Forelimb muscle (tissue), 1 donor: ENCODE results near the gene ATP5PO. TPM values are rescaled to one million over a fixed set of nuclear protein-coding genes. Genes with fewer than 3 reads are reported as not detected.

Experiments used
- DNase-seq: peaks from one replicate; pipeline ENCODE4 v3.0.0-alpha.2; 2013; ENCODE audit warnings: low read depth
- polyA plus RNA-seq: library from polyadenylated mRNA; unstranded; fragments of 120-200 nt; gene quantifications from one replicate; pipeline ENCODE4 v1.2.1, GENCODE V29; 2013; ENCODE audit not compliant: insufficient read length

Gene ATP5PO
- polyA plus RNA-seq, 1 donor = 304 TPM

DNA sequence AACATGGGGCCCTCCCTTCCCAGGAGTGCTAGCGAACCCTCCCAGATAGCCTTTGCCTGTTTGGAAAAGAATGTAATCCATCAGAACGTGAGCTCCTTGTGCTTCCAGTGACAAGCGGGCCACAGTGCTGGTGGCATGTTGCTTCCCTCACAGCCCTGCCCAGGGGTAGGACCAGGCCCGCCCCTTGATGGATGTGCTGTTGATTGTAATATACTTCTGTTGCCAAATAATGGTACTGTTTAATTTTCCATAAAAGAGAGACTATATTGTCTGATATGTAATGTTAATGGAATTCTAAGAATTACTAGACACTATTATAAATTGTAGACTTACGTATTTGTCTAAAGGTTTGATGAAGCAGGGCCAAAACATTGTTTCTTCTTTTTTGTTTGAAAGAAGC is 16.4 kb downstream of the ATP5PO start:
- no peak for DNase-seq

DNA sequence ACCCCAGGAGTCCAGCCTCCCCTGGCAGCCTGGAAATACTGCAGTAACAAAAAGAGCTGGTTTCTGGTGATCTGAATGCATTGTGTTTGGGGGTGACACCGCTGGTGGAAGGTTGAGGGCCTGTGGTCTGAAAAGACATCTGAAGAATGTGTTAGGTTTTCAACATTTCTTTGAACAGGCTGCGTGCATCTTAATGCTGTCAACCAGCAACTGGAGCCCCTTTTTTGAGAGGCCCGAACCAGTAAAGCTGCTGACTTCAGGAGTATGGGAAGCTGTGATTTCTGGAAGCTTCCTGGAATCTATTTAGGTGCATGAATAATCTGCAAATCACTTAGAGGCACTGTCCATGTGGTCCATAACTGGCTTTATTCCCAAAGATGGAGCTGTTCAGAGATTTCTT is 17.0 kb downstream of the ATP5PO start:
- no peak for DNase-seq

DNA sequence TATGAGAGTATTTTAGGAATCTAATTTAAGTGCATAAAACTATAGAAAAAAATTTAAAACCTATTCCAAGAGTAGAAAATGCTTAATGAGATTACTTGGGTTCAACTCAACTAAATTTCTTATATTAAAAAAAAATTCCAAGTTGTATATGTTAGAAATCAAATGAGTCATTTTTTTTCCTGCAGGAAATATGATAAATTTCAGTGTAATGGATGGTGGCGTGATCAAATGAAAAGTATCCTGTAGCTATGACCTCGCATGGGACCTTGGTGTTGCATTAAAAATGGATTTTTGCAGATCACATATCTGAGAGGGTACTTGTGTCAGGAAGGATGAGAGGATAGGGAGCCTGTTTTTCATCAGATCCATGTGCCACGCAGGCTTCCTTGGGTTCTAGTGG is 17.9 kb downstream of the ATP5PO start:
- no peak for DNase-seq

DNA sequence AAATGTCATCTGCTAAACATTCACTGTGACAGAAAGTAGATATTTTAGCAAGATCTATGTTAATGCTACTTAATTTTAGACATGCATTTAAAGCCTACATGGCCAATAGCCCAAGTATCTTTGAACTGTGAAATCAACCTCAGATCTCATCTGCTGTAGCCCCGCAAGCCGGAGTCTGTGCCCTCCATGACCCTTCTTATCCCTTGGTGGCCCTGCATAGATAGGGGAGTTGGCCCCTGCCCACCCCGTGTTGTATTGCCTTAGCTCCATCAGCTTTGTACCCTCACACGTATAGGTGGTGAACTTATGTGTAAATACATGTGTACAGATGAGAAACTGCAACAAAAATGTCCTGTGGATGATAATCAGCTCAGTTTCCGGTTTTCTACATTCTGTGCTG is 18.5 kb downstream of the ATP5PO start:
- DNase-seq = no peak

DNA sequence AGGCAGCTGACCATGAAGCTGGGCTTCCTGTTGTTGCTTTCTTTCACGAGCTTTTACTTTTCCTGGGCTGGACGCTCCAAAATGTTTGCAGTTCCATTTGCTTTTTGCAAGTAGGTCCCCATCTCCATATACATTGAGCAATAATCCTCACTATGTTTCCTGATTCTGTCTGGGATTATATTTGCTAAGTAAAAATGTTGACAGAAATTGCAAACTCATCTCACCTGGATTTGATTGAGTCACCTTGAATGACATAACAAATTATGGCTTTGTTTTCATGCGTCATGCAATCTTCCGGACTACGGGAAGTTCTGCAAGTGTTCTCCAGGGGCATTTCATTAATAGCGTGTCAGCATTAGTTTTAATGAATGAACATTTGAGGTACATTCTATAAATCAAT is 18.9 kb downstream of the ATP5PO start:
- no peak for DNase-seq

DNA sequence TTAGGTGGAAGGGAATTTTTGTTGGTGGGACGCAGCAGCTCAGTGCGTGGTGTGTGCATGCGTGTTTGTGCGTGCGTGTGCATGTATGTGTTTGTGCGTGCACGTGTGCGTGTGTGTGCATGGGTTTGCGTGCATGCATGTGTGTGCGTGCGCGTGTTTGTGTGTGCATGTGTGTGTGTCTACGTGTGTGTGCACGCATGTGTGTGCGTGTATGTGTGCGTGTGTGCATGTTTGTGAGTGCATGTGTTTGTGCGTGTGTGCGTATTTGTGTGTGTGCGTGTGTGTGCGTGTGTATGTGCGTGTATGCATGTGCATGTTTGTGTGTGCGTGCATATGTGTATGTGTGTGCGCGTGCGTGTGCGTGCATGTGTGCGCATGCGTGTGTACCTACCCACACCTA is 20.2 kb downstream of the ATP5PO start:
- DNase-seq = no peak

DNA sequence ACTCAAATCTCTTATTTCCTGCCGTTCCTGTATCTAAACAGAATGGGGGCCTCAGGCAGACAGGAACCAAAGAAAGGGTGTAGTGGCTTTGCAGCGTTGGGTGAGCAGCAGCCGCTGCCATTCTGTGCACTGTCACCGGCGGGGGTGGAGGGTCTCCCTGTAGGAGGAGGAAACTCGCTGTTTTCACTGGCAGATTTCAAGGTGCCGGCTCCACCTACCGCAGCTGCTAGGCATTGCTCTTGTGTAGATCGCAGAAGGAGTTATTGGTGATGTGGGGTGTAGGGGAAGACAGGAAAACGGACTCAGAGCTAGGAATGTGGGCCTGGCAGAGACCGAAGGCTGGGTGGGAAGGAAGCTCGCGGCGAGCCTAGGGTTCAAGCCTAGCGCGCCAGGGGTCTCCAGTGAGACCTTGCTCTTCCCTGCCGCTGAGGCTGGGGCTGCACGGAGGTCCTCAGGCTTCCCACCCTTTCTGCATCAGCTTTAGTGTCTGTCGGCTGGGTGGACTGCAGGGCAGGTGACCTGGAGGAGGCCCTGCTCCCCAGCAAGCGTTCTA is 20.8 kb downstream of the ATP5PO start:
- peak; percentile 63 for DNase-seq

DNA sequence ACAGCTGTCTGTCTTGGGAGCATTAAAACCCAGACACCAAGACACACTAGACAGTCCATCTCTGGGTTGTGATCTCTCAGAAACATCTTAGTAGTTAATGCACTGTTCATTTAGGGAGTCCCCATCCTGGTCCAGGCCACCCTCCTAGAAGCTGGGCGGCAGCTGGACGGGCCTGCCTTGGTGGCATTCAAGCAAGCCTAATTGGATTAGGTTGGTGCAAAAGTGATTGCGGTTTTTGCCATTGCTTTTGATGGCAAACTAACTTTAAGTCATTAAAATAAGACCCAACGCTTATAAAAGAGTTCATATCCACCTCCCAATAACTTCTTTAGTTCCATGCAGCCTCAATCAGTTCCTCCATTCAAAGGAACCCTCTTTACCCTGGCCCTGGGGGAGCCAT is 21.7 kb downstream of the ATP5PO start:
- DNase-seq = no peak

DNA sequence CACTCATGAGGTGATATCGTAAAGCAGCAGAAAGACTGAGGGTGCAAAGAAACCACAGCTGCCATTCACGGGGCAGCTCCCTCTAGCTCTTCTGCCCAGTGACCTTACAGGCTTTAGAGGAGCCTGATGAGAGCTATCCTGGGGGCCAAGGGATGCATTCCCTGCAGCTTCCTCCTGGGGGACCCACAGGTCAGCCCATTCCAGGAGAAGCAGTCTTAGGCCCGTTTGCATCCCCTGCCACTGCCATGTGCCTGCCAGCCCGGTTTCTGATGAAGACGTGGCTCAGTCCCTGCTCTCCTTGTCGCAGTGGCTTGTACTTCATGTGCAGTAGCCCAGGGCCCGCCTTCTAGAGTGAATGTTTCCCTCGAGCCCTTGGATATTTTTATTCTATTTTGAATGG is 22.8 kb downstream of the ATP5PO start:
- no peak for DNase-seq

DNA sequence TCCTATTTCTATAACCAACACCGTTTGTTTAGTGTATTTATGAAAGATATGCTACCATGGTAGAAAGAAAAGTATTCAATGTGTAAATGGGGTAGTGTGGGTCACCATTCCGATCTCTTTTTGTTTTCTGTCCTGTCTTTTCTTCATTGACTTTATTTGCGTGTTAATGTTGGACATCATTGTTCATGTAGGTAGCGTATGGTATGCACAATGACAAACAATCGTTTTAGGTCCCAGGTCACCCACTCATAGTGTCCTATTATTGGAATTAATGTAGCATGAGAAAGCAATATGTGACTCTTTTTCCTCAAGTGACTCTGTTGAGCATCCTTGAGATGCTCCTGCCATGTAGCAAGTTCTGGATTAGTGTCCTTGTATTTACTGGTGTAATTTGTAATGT is 25.4 kb downstream of the ATP5PO start:
- DNase-seq = no peak

DNA sequence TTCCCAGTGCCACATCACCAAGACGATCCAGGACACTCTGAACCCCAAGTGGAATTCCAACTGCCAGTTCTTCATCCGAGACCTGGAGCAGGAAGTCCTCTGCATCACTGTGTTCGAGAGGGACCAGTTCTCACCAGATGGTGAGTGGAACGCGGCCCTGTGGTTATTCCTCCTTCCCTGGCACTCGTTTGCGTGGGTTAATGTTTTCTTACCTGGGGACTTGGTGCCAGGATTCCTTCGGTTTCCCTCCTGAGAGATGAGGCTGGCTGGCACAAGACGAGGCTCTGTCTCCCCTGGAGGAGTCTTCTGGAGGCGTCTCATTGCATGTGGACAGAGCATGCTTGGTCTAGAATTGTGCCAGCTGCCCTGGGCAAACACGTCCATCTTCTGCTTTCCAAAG is 29.3 kb downstream of the ATP5PO start:
- no peak for DNase-seq

DNA sequence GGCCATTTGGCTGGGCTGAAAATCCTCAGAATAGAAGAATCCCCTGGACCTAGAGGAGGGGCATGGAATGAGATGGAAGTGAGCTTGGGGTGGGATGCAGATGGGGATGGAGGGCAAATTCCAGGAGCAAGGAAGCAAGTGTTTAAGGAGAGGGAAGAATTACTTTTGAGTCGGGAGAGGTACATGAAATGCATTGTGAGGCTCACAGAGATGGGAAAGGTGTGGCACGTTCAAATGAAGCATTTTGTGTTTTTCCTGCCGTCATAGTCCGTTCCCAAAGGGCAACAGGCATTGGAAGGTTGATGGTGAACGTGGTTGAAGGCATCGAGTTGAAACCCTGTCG is 30.5 kb downstream of the ATP5PO start:
- DNase-seq = no peak

DNA sequence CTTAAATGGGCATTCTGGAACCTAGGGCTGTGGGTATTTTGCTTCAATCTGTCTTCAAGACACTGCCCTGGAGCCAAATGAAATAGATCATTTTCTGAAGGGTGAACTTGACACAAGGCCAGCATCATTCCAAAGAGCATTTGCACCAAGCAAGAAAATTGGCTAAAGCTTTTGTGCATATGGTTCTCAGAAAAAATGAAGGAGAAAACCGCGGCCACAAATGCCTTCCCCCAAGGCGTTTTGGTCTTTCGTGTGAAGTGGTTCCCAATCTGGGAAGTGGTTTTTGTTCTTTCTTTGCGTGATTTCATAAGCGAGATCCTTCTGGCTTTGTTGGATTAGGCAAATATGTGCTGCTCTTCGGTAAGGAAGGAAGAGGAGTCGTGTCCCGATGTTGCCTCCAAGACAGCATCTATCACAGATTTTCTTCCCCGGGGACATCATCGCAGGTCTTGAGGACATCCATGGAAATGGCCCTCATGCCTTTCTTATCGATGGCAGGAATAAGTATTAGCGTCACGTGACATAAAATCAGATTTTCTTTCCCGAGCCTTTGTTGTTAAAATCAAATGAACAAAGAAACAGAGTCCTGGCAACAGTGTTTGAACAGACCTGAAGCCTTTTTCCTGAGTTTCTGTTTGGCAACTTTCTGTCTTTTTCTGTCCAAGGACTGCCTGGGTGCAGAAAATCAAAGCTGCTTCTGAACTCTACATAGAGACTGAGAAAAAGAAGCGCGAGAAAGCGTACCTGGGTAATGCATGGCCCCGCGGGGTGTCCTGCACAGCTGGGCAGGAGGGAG is 31.0 kb downstream of the ATP5PO start:
- no peak for DNase-seq

DNA sequence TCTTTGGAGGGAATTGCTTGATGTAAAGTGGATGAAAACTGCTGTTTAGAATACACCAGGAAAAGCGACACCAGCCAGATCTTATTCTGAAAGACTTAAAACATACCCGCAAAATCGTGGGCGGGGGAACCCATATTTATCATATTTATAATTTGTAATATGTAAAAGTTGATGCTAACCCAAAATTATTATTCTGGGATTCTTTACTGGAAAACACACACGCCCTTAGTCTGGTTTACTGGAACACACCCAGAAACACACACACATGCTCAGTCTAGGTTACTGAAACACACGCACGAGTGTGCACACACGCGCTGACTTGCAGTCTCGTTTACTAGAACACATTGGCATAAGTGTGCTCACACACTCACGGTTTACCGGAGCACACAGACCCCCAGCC is 32.5 kb downstream of the ATP5PO start:
- no peak for DNase-seq

DNA sequence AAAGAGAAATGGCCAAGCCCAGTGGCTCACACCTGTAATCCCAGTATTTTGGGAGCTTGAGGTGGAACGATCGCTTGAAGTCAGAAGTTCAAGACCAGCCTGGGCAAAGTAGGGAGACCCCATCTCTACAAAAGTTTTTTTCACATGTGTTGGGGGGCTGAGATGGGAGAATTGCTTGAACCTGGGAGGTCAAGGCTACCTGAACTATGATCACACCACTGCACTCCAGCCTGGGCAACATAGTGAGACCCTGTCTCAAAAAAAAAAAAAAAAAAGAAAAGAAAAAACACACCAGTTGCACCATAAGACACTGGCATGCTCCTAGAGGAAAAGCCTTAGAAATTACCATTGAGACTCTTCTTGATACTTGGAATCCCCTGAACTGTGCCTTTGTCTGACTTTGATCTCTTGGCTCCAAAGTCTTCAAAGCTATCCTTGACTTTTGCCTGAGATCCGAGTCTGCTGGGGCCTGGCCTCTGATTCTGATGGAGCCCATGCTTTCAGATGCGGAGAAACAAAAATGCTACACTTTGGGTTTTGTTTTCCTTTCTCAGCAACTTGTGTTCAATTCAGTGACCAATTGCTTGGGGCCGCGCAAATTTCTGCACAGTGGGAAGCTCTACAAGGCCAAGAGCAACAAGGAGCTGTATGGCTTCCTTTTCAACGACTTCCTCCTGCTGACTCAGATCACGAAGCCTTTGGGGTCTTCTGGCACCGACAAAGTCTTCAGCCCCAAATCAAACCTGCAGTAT is 33.7 kb downstream of the ATP5PO start:
- no peak for DNase-seq

DNA sequence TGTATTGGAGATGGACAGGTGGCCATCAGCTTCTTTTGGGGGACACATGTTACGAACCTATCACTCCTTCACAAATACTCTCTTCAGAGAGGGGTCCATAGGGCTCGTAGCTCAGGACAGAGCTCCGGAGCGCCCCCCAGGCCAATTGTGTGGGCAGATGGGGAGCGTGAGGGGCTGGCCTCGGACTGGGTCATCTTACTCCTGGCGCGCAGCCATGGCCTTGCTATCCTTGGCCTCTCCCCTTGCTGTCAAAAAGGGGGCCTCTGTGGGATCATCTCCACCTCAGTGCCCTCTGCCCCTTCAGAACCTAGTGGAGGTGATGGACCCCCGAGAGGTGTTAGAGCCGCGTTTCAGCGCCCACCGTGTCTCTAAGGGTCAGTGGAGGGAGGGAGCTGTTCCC is 35.0 kb downstream of the ATP5PO start:
- no peak for DNase-seq

DNA sequence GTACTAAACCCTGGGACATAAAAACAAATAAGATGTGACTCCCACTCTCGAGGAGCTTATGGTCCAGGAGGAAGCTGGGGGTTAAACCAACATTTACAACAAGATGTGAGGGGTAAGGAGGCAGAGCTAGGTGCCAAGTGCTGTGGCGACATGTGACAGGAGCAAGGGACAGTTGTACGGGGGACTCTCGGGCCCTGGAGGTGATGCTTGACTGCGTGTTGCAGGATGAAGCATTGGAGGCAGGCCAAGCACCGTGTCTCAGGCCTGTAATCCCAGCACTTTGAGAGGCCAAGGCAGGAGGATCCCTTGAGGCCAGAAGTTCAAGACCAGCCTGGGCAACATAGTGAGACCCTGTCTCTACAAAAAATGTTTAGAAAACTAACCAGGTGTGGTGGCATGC is 36.8 kb downstream of the ATP5PO start:
- no peak for DNase-seq

DNA sequence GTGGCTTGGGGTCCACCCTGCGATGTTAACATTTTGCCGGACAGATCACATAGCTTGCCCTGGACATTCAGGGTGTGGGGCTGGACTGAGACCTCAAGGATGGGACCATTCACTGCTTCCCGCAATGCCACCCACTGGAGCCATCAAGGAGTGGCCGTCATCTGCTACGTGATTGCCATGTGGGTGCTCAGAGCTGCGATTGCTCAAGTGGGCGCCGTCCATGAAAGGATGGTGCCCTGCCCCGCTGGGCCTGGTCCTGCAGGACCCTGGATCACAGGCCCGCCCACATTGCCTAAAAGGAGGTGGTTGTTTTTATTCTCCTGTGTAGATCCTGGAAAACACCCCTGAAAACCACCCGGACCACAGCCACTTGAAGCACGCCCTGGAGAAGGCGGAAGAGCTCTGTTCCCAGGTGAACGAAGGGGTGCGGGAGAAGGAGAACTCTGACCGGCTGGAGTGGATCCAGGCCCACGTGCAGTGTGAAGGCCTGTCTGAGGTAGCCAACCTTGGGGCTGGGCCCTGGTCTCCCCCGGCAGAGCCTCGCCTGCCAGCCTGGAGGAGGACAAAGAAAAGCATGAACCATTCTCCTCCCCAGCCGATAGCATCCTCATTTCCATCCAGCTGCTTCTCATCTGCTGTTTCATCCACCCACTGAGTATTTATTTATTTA is 40.4 kb downstream of the ATP5PO start:
- no peak for DNase-seq

DNA sequence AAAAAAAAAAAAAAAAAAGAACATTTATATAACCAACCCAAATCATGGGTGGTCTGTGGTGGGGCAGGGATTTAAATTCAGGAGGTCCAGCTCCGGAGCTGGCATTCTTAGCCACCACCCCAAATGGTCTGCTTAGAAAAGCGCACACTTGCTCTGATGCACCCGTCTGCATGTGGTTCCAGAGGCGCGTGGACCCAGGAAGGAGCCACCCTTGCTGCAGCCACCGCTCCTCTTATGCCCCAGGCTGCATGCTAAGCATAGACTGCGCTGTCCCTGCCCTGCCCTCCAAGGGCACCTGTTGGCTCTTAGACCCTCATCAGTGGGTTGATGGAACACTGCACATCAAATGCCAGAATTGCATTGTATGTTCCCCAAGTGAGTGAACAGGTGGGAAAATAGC is 41.4 kb downstream of the ATP5PO start:
- DNase-seq = no peak

DNA sequence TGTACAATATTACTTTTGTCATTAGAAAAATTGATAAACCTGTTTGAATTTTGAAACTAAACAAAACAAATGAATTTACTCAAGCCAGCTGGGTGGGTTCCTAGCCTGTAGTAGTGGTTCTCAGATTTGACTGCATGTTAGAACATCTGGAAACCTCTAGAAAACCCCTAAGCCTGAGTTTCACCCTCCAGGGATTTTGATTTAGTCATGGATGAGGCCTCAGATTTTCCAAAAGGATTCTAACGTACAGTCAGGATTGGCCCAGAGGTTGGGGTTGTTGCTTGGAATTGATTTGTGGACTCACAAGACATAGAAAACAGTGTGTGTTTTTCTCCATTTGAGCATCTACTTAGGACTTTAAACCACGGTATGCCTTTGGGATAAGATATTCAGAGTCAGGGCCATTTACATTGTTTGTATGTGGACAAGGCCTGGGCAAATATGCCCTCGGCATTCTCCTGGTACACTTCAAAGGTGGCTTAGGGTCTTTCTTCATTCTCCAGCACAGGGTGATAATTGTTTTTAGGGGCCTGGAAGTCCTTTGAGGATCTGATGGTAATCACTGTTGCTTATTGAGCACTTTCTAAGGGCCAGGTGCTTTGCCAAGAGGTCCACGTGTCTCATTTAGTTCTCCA is 42.6 kb downstream of the ATP5PO start:
- DNase-seq = no peak

DNA sequence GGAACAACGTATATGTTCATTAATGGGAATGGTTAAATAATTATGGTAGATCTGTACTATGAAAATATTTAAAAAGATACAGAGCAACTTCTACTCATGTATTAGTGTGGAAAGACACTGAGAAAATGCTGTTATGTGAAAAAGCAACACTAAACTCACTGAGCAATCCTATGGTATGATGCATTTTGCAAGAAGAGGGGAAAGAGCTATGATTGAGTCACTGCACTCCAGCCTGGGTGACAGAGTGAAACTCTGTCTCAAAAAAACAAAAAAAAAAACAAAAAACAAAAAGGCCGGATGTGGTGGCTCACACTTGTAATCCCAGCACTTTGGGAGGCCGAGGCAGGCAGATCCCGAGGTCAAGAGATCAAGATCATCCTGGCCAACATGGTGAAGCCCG is 44.4 kb downstream of the ATP5PO start:
- no peak for DNase-seq

DNA sequence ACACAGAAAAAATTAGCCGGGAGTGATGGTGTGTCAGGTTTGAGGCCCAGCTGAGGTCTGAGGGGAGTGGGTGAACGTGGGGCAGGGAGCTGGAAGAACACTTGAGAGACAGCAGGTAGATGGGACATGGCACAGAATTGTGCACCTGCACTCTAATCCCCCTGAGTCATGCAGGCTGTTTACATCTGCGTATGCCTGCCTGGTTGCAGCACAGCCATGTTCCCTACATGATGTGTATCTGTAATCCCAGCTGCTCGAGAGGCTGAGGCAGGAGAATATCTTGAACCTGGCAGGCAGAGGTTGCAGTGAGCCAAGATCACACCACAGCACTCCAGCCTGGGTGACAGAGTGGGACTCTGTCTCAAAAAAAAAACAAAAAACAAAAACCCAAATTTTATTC is 44.8 kb downstream of the ATP5PO start:
- no peak for DNase-seq
